Bronchial epithelial cell (primary cell): ENCODE data around the gene CADPS2. TPM values are rescaled to one million over a fixed set of nuclear protein-coding genes. Genes with fewer than 3 reads are reported as not detected.

ENCODE experiments used
- DNase-seq: peaks from one replicate; pipeline ENCODE4 v3.0.0-alpha.2; 2010; ENCODE audit warnings: low read depth
- FAIRE-seq: peaks from 2 replicates; lab custom pipeline; 2011; peaks lifted over from hg19 to GRCh38; lab: Jason Lieb, UNC
- H3K27me3 ChIP-seq: 2 replicates; pipeline ENCODE4 v1.5.1; 2011; ENCODE audit warnings: low read length; ENCODE audit not compliant: control insufficient read depth, insufficient read depth
- H3K36me3 ChIP-seq: 2 replicates; pipeline ENCODE4 v1.5.1; 2011; ENCODE audit warnings: low read length; ENCODE audit not compliant: control insufficient read depth, insufficient read depth
- H3K4me3 ChIP-seq: 2 replicates; pipeline ENCODE4 v1.5.1; 2011; ENCODE audit warnings: mild to moderate bottlenecking, low read depth, low read length, control low read depth
- CTCF ChIP-seq: IDR thresholded peaks from 2 replicates; pipeline ENCODE4 v1.5.1; 2011; ENCODE audit warnings: mild to moderate bottlenecking, moderate library complexity, low read length, control low read depth, inconsistent platforms; ENCODE audit not compliant: insufficient read depth, severe bottlenecking
- total RNA-seq: library from RNA; depleted of rRNA; stranded (reverse); fragments of >200 nt; gene quantifications from 2 replicates; pipeline ENCODE4 v1.2.1, GENCODE V29; 2014

CADPS2 gene
- total RNA-seq, 1 donor from 2014 or later, result 4.2 TPM

GRCh38 chr7:122869260-122869659 lies 17.0 kb downstream of the CADPS2 start:
- Histone ChIP-seq H3K36me3 (no peaks in the 10 kb centered on the region), H3K27me3 (no peaks in the 10 kb centered on the region), H3K4me3 (no peak overlapping the region)
- DNase-seq (no peak), FAIRE-seq (no peak)
- no peak for TF ChIP-seq CTCF

- Histone ChIP-seq H3K36me3 (no peaks in the 10 kb centered on the region), H3K4me3 (no peak overlapping the region), H3K27me3 (no peaks in the 10 kb centered on the region)
- FAIRE-seq, result no peak
- no peak for DNase-seq
- no peak for TF ChIP-seq CTCF
These were observed 18.7 kb downstream of the CADPS2 start for GRCh38 chr7:122867471-122867980.

- DNase-seq (no peak), FAIRE-seq (no peak)
- no peak overlapping the region for H3K4me3 ChIP-seq
- no peak for TF ChIP-seq CTCF
- H3K36me3 ChIP-seq, result no peaks in the 10 kb centered on the region
- no peaks in the 10 kb centered on the region for H3K27me3 ChIP-seq
These were observed 21.4 kb downstream of the CADPS2 start for GRCh38 chr7:122864838-122865237.

- FAIRE-seq, result no peak
- TF ChIP-seq CTCF, result no peak
- H3K36me3 ChIP-seq, result no peaks in the 10 kb centered on the region
- H3K4me3 ChIP-seq, result no peak overlapping the region
- DNase-seq, result no peak
- no peaks in the 10 kb centered on the region for H3K27me3 ChIP-seq
These were observed 22.2 kb downstream of the CADPS2 start for GRCh38 chr7:122864016-122864415.

GRCh38 chr7:122858320-122858719 lies 27.9 kb downstream of the CADPS2 start:
- H3K36me3 ChIP-seq, result no peaks in the 10 kb centered on the region
- no peak for TF ChIP-seq CTCF
- no peak overlapping the region for H3K4me3 ChIP-seq
- H3K27me3 ChIP-seq, result peaks cover 1% of the 10 kb centered on the region
- no peak for FAIRE-seq
- no peak for DNase-seq

GRCh38 chr7:122850528-122850927 lies 35.7 kb downstream of the CADPS2 start:
- DNase-seq, result no peak
- FAIRE-seq, result no peak
- no peak for TF ChIP-seq CTCF
- no peaks in the 10 kb centered on the region for H3K27me3 ChIP-seq
- H3K36me3 ChIP-seq, result no peaks in the 10 kb centered on the region
- no peak overlapping the region for H3K4me3 ChIP-seq
